ENCODE results near the gene BCL3.
"Not testable (repeated sequence)": the region's sequence is repeated elsewhere in the genome, so short reads cannot be mapped to it uniquely, and the experiment has no call there.

The BCL3 gene

DNA sequence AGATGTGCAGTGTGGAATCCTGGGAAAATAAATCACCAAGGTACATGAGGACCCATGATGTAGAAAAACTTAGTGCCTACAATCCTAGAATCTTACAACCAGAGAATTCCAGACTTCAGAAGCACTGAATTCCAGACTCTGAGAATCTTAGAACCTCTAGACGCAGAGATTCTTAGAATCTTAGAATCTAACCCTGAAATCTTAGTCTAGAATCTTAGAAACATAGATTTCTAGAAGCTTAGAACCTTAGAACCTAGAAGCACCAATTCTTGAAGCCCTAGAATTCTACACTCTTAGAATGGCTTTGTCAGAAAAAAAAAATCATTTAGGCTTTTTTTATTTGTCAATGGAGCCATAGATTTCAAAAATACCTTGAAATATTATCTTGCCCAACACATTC lies 43.5 kb upstream of the BCL3 start:
- Histone ChIP-seq H3K4me3 (ENCODE audit: low read depth in 1 of 2, low read length in 1 of 2) (no peak overlapping the region), H3K36me3 (no peaks in the 10 kb centered on the region), H3K4me1 (ENCODE audit: control insufficient read depth in 1 of 2, insufficient read depth in 1 of 2, low read depth in 1 of 2, low read length in 1 of 2) (no peaks in the 10 kb centered on the region), H3K27ac (no peak overlapping the region), H3K9me3 (no peaks in the 10 kb centered on the region), H3K27me3 (no peaks in the 10 kb centered on the region)
- TF ChIP-seq, protein P1, sequence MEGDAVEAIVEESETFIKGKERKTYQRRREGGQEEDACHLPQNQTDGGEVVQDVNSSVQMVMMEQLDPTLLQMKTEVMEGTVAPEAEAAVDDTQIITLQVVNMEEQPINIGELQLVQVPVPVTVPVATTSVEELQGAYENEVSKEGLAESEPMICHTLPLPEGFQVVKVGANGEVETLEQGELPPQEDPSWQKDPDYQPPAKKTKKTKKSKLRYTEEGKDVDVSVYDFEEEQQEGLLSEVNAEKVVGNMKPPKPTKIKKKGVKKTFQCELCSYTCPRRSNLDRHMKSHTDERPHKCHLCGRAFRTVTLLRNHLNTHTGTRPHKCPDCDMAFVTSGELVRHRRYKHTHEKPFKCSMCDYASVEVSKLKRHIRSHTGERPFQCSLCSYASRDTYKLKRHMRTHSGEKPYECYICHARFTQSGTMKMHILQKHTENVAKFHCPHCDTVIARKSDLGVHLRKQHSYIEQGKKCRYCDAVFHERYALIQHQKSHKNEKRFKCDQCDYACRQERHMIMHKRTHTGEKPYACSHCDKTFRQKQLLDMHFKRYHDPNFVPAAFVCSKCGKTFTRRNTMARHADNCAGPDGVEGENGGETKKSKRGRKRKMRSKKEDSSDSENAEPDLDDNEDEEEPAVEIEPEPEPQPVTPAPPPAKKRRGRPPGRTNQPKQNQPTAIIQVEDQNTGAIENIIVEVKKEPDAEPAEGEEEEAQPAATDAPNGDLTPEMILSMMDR (IDR thresholded peaks at IDR 0.05), result no peak

GRCh38 chr19:44705502-44706010 lies 43.0 kb upstream of the BCL3 start:
- Histone ChIP-seq H3K4me1 (ENCODE audit: control insufficient read depth in 1 of 2, insufficient read depth in 1 of 2, low read depth in 1 of 2, low read length in 1 of 2) (no peaks in the 10 kb centered on the region), H3K27me3 (no peaks in the 10 kb centered on the region), H3K27ac (no peak overlapping the region), H3K9me3 (no peaks in the 10 kb centered on the region), H3K4me3 (ENCODE audit: low read depth in 1 of 2, low read length in 1 of 2) (no peak overlapping the region), H3K36me3 (no peaks in the 10 kb centered on the region)
- TF ChIP-seq, protein P1 (IDR thresholded peaks at IDR 0.05), result no peak

- H3K4me3 ChIP-seq (ENCODE audit: low read depth in 1 of 2, low read length in 1 of 2), result no peak overlapping the region
- H3K27ac ChIP-seq, result no peak overlapping the region
- no peaks in the 10 kb centered on the region for H3K27me3 ChIP-seq
- no peaks in the 10 kb centered on the region for H3K4me1 ChIP-seq (ENCODE audit: control insufficient read depth in 1 of 2, insufficient read depth in 1 of 2, low read depth in 1 of 2, low read length in 1 of 2)
- H3K9me3 ChIP-seq, result no peaks in the 10 kb centered on the region
- H3K36me3 ChIP-seq, result no peaks in the 10 kb centered on the region
- TF ChIP-seq, protein P1 (IDR thresholded peaks at IDR 0.05), result no peak
Observed at GRCh38 chr19:44706506-44707236, 41.8 kb upstream of the BCL3 start.

DNA sequence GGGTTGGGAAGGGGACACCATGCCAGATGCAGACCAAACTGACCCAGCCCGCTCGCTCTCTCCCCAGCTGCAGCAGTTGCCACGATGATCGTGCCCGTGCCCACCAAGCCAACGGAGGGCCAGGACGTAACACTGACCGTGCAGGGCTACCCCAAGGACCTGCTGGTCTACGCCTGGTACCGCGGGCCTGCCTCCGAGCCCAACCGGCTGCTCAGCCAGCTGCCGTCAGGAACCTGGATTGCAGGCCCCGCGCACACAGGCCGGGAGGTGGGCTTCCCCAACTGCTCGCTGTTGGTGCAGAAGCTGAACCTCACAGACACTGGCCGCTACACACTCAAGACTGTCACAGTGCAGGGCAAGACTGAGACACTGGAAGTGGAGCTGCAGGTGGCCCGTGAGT lies 40.7 kb upstream of the BCL3 start:
- TF ChIP-seq, protein P1 (IDR thresholded peaks at IDR 0.05), result no peak
- no peak overlapping the region for H3K4me3 ChIP-seq (ENCODE audit: low read depth in 1 of 2, low read length in 1 of 2)
- H3K4me1 ChIP-seq (ENCODE audit: control insufficient read depth in 1 of 2, insufficient read depth in 1 of 2, low read depth in 1 of 2, low read length in 1 of 2), result no peaks in the 10 kb centered on the region

GRCh38 chr19:44708940-44709339 lies 39.6 kb upstream of the BCL3 start:
- TF ChIP-seq, protein P1 (IDR thresholded peaks at IDR 0.05), result no peak
- no peaks in the 10 kb centered on the region for H3K4me1 ChIP-seq (ENCODE audit: control insufficient read depth in 1 of 2, insufficient read depth in 1 of 2, low read depth in 1 of 2, low read length in 1 of 2)
- H3K36me3 ChIP-seq, result no peaks in the 10 kb centered on the region
- no peaks in the 10 kb centered on the region for H3K27me3 ChIP-seq
- H3K4me3 ChIP-seq (ENCODE audit: low read depth in 1 of 2, low read length in 1 of 2), result no peak overlapping the region
- H3K9me3 ChIP-seq, result no peaks in the 10 kb centered on the region
- H3K27ac ChIP-seq, result no peak overlapping the region

More for the DNA sequence above, 40.7 kb upstream of the BCL3 start:
- no peaks in the 10 kb centered on the region for H3K27me3 ChIP-seq
- H3K36me3 ChIP-seq, result no peaks in the 10 kb centered on the region
- H3K9me3 ChIP-seq, result no peaks in the 10 kb centered on the region
- H3K27ac ChIP-seq, result no peak overlapping the region

DNA sequence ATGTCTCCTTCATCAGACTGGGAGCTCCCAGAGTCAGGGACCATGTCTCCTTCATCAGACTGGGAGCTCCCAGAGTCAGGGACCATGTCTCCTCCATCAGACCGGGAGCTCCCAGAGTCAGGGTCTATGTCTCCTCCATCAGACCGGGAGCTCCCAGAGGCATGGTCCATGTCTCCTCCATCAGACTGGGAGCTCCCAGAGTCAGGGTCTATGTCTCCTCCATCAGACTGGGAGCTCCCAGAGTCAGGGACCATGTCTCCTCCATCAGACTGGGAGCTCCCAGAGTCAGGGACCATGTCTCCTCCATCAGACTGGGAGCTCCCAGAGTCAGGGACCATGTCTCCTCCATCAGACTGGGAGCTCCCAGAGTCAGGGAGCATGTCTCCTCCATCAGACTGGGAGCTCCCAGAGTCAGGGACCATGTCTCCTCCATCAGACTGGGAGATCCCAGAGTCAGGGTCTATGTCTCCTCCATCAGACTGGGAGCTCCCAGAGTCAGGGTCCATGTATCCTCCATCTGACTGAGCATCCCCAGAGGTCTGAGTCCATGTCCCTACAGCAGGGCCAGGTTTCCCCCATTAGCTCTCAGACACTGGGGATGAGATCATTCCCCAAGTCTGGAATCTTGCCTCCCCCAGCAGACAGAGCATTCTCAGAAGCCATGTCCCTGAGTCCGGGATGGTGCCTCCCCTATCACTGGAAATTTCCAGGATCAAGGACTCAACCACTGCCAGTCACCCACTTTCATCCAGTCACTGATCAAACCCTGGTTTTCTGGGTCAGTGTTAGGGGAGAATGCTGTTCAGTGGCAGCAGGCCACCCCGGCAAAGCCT lies 38.9 kb upstream of the BCL3 start:
- not testable (repeated sequence) for H3K9me3 ChIP-seq; H3K27me3 ChIP-seq; H3K4me1 ChIP-seq (ENCODE audit: control insufficient read depth in 1 of 2, insufficient read depth in 1 of 2, low read depth in 1 of 2, low read length in 1 of 2); H3K36me3 ChIP-seq; H3K27ac ChIP-seq; H3K4me3 ChIP-seq (ENCODE audit: low read depth in 1 of 2, low read length in 1 of 2)
